Caco-2 (cell line): ENCODE measurements around the gene NIP7. TPM values are rescaled to one million over a fixed set of nuclear protein-coding genes. Genes with fewer than 3 reads are reported as not detected.

Source experiments
- BruUV-seq: library from RNA; stranded (reverse); fragments of 400-500 nt; replicated peaks from 2 replicates; lab custom pipeline; 2021; lab: Mats Ljungman, UMichigan
- CTCF ChIA-PET: fragments of 300-600 bp; sonication (Branson Sonifier 250); formaldehyde crosslinking; loops from one replicate; lab custom pipeline; 2022; ENCODE audit warnings: antibody characterized with exemption; lab: Charles Lee
- POLR2A ChIA-PET: fragments of 300-600 bp; sonication (Branson Sonifier 250); formaldehyde crosslinking; loops from one replicate; lab custom pipeline; 2022; ENCODE audit warnings: antibody characterized with exemption; lab: Charles Lee
- DNase-seq, 2 experiments: peaks; one replicate each; pipeline versions ENCODE4 v3.0.0 to v3.0.0-alpha.2; 2020 to 2022
- H3K27me3 ChIP-seq: replicated peaks from 2 replicates; pipeline ENCODE4 v1.6.0; 2011; ENCODE audit warnings: low read length; ENCODE audit not compliant: control insufficient read depth, insufficient read depth
- H3K36me3 ChIP-seq: 2 replicates; pipeline ENCODE4 v1.5.1; 2011; ENCODE audit warnings: low read length; ENCODE audit not compliant: control insufficient read depth, insufficient read depth
- H3K4me1 ChIP-seq: fragments of 250-450 bp; sonication (Bioruptor Pico); 2 replicates; pipeline ENCODE4 v1.5.1; 2020; ENCODE audit warnings: mild to moderate bottlenecking
- H3K4me3 ChIP-seq: 2 replicates; pipeline ENCODE4 v1.5.1; 2011; ENCODE audit warnings: low read depth, mild to moderate bottlenecking, control low read depth, low read length
- H3K9me3 ChIP-seq: fragments of 250-450 bp; sonication (Bioruptor Pico); 2 replicates; pipeline ENCODE4 v1.5.1; 2020; ENCODE audit warnings: mild to moderate bottlenecking, moderate library complexity
- H3K27ac Mint-ChIP-seq: one replicate; pipeline ENCODE4 v1.8.0; 2022; ENCODE audit warnings: mixed read lengths; ENCODE audit not compliant: unreplicated experiment
- H3K27me3 Mint-ChIP-seq: one replicate; pipeline ENCODE4 v1.8.0; 2022; ENCODE audit warnings: mixed read lengths; ENCODE audit not compliant: insufficient read depth, unreplicated experiment
- H3K36me3 Mint-ChIP-seq: one replicate; pipeline ENCODE4 v1.8.0; 2022; ENCODE audit warnings: mild to moderate bottlenecking, mixed read lengths; ENCODE audit not compliant: insufficient read depth, unreplicated experiment
- H3K4me1 Mint-ChIP-seq: one replicate; pipeline ENCODE4 v1.8.0; 2022; ENCODE audit warnings: low read depth, mixed read lengths; ENCODE audit not compliant: unreplicated experiment
- H3K4me3 Mint-ChIP-seq: one replicate; pipeline ENCODE4 v1.8.0; 2022; ENCODE audit warnings: mild to moderate bottlenecking, moderate library complexity, mixed read lengths; ENCODE audit not compliant: unreplicated experiment
- H3K9me3 Mint-ChIP-seq: one replicate; pipeline ENCODE4 v1.8.0; 2022; ENCODE audit warnings: mixed read lengths; ENCODE audit not compliant: unreplicated experiment
- intact Hi-C: fragments of 100-400 bp; cut with micrococcal nuclease; formaldehyde crosslinking; loops from one replicate; pipeline ENCODE4 v1.10.0; 2022; ENCODE audit not compliant: unreplicated experiment
- total RNA-seq: library from RNA; stranded (reverse); gene quantifications from 2 replicates; pipeline ENCODE4 v1.2.3, GENCODE V29; 2022
- TF ChIP-seq, protein P1 (sequence below), 2 experiments: fragments of 200-600 bp in 1 of 2; IDR thresholded peaks; 1 replicate in 1 of 2; 2 replicates in 1 of 2; pipeline versions ENCODE4 v1.5.1 to v1.8.0; 2011 to 2022; ENCODE audit warnings: antibody characterized with exemption in 1 of 2, control low read depth in 1 of 2, inconsistent platforms in 1 of 2, low read depth in 1 of 2, low read length in 1 of 2, mild to moderate bottlenecking in 1 of 2, moderate library complexity in 1 of 2; ENCODE audit not compliant: insufficient read depth in 1 of 2, severe bottlenecking in 1 of 2, unreplicated experiment in 1 of 2

Gene NIP7
- total RNA-seq, 1 experiment from 2014 or later: 65.6 TPM

- peaks cover 31% of the 10 kb centered on the region for H3K4me1 Mint-ChIP-seq
- H3K9me3 Mint-ChIP-seq: no peaks in the 10 kb centered on the region
- intact Hi-C loops: no loop called here
- H3K27ac Mint-ChIP-seq: peak overlapping the region; percentile 70
- H3K36me3 Mint-ChIP-seq: peaks cover 99% of the 10 kb centered on the region
- peak overlapping the region; percentile 56 for H3K4me3 Mint-ChIP-seq
- no peaks in the 10 kb centered on the region for H3K27me3 ChIP-seq
- no peaks in the 10 kb centered on the region for H3K9me3 ChIP-seq
- peaks cover 29% of the 10 kb centered on the region for H3K4me1 ChIP-seq
- no peak overlapping the region for H3K4me3 ChIP-seq
- ChIA-PET POLR2A (interaction anchor here (0.6 to 1.7 kb wide), 3 partner anchors 8 to 193 kb away, joined by 3 to 7 read pairs (median 3); no protein-coding TSS in a partner anchor), CTCF (interaction anchor here (0.9 to 1.4 kb wide), 2 partner anchors 15 to 176 kb away, joined by 3 to 4 read pairs; no protein-coding TSS in a partner anchor)
- BruUV-seq: TSS peak; percentile 1
- no peaks in the 10 kb centered on the region for H3K27me3 Mint-ChIP-seq
- H3K36me3 ChIP-seq: peaks cover 19% of the 10 kb centered on the region
- TF ChIP-seq, protein P1, sequence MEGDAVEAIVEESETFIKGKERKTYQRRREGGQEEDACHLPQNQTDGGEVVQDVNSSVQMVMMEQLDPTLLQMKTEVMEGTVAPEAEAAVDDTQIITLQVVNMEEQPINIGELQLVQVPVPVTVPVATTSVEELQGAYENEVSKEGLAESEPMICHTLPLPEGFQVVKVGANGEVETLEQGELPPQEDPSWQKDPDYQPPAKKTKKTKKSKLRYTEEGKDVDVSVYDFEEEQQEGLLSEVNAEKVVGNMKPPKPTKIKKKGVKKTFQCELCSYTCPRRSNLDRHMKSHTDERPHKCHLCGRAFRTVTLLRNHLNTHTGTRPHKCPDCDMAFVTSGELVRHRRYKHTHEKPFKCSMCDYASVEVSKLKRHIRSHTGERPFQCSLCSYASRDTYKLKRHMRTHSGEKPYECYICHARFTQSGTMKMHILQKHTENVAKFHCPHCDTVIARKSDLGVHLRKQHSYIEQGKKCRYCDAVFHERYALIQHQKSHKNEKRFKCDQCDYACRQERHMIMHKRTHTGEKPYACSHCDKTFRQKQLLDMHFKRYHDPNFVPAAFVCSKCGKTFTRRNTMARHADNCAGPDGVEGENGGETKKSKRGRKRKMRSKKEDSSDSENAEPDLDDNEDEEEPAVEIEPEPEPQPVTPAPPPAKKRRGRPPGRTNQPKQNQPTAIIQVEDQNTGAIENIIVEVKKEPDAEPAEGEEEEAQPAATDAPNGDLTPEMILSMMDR (IDR thresholded peaks at IDR 0.05; ENCODE audit: insufficient read depth in 1 of 2, low read depth in 1 of 2, low read length in 1 of 2, severe bottlenecking in 1 of 2, unreplicated experiment in 1 of 2): no peak
- DNase-seq: peak; percentile 56 to 66
These were observed 13.2 kb upstream of the NIP7 start for GRCh38 chr16:69326172-69326873.

GRCh38 chr16:69327585-69328310 is 11.8 kb upstream of the NIP7 start:
- Histone ChIP-seq H3K4me1 (peaks cover 29% of the 10 kb centered on the region), H3K4me3 (no peak overlapping the region), H3K27me3 (no peaks in the 10 kb centered on the region), H3K9me3 (no peaks in the 10 kb centered on the region), H3K36me3 (peaks cover 16% of the 10 kb centered on the region)
- Mint-ChIP-seq H3K9me3 (no peaks in the 10 kb centered on the region), H3K27me3 (no peaks in the 10 kb centered on the region), H3K4me1 (peaks cover 31% of the 10 kb centered on the region), H3K27ac (peak overlapping the region; percentile 63), H3K4me3 (peak overlapping the region; percentile 87), H3K36me3 (peaks cover 97% of the 10 kb centered on the region)
- ChIA-PET CTCF (interaction anchor here (0.9 kb wide), 1 partner anchor 16 kb away, joined by 3 read pairs; no protein-coding TSS in a partner anchor), POLR2A (interaction anchor here (0.7 to 0.8 kb wide), 3 partner anchors 13 to 195 kb away, joined by 3 to 5 read pairs (median 3); no protein-coding TSS in a partner anchor)
- TF ChIP-seq, protein P1 (IDR thresholded peaks at IDR 0.05; ENCODE audit: insufficient read depth in 1 of 2, low read depth in 1 of 2, low read length in 1 of 2, severe bottlenecking in 1 of 2, unreplicated experiment in 1 of 2): no peak
- BruUV-seq: no TSS peak
- intact Hi-C loops: no loop called here
- DNase-seq: no peak

DNA sequence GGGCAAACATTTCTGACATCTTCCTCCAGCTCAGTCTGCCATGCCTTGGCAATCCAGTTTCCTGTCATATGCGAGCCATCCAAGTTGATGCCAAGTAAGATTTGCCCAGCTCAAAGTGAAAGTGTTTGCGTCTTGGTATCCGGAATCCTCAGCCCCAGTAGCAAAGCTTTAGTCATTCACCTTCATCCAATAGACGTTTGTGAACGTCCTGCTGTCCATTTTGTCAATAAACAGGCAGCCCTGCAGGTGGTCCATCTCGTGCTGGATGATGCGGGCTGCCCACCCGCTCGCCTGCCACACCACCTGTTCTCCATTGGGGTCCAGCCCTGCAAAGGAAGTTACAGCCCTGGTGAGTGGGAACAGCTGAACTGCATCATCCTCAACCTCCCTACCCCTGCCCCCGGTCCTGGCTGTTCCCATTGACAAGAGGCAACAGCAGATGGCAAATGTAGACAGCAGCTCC is 10.7 kb upstream of the NIP7 start:
- no peaks in the 10 kb centered on the region for H3K27me3 ChIP-seq
- H3K27me3 Mint-ChIP-seq: no peaks in the 10 kb centered on the region
- intact Hi-C loops: no loop called here
- peak overlapping the region; percentile 87 for H3K4me3 Mint-ChIP-seq
- H3K27ac Mint-ChIP-seq: peak overlapping the region; percentile 80
- ChIA-PET POLR2A (no interaction called here), CTCF (no interaction called here)
- BruUV-seq: no TSS peak
- peaks cover 10% of the 10 kb centered on the region for H3K36me3 ChIP-seq
- H3K4me1 ChIP-seq: peaks cover 29% of the 10 kb centered on the region
- peak in 1 of 2 experiments; percentile 12 for DNase-seq
- H3K9me3 ChIP-seq: no peaks in the 10 kb centered on the region
- H3K4me1 Mint-ChIP-seq: peaks cover 31% of the 10 kb centered on the region
- peaks cover 97% of the 10 kb centered on the region for H3K36me3 Mint-ChIP-seq
- H3K4me3 ChIP-seq: peak overlapping the region; percentile 98
- TF ChIP-seq, protein P1 (IDR thresholded peaks at IDR 0.05; ENCODE audit: insufficient read depth in 1 of 2, low read depth in 1 of 2, low read length in 1 of 2, severe bottlenecking in 1 of 2, unreplicated experiment in 1 of 2): no peak
- H3K9me3 Mint-ChIP-seq: no peaks in the 10 kb centered on the region
